Caco-2 (cell line): ENCODE data around the gene KCNH8. TPM values are rescaled to one million over a fixed set of nuclear protein-coding genes. Genes with fewer than 3 reads are reported as not detected.

Experiments used
- BruUV-seq: library from RNA; stranded (reverse); fragments of 400-500 nt; replicated peaks from 2 replicates; lab custom pipeline; 2021; lab: Mats Ljungman, UMichigan
- CTCF ChIA-PET: fragments of 300-600 bp; sonication (Branson Sonifier 250); formaldehyde crosslinking; loops from one replicate; lab custom pipeline; 2022; ENCODE audit warnings: antibody characterized with exemption; lab: Charles Lee
- POLR2A ChIA-PET: fragments of 300-600 bp; sonication (Branson Sonifier 250); formaldehyde crosslinking; loops from one replicate; lab custom pipeline; 2022; ENCODE audit warnings: antibody characterized with exemption; lab: Charles Lee
- DNase-seq, 2 experiments: peaks; one replicate each; pipeline versions ENCODE4 v3.0.0 to v3.0.0-alpha.2; 2020 to 2022
- H3K27me3 ChIP-seq: replicated peaks from 2 replicates; pipeline ENCODE4 v1.6.0; 2011; ENCODE audit warnings: low read length; ENCODE audit not compliant: control insufficient read depth, insufficient read depth
- H3K36me3 ChIP-seq: 2 replicates; pipeline ENCODE4 v1.5.1; 2011; ENCODE audit warnings: low read length; ENCODE audit not compliant: control insufficient read depth, insufficient read depth
- H3K4me1 ChIP-seq: fragments of 250-450 bp; sonication (Bioruptor Pico); 2 replicates; pipeline ENCODE4 v1.5.1; 2020; ENCODE audit warnings: mild to moderate bottlenecking
- H3K4me3 ChIP-seq: 2 replicates; pipeline ENCODE4 v1.5.1; 2011; ENCODE audit warnings: low read depth, mild to moderate bottlenecking, control low read depth, low read length
- H3K9me3 ChIP-seq: fragments of 250-450 bp; sonication (Bioruptor Pico); 2 replicates; pipeline ENCODE4 v1.5.1; 2020; ENCODE audit warnings: mild to moderate bottlenecking, moderate library complexity
- H3K27ac Mint-ChIP-seq: one replicate; pipeline ENCODE4 v1.8.0; 2022; ENCODE audit warnings: mixed read lengths; ENCODE audit not compliant: unreplicated experiment
- H3K27me3 Mint-ChIP-seq: one replicate; pipeline ENCODE4 v1.8.0; 2022; ENCODE audit warnings: mixed read lengths; ENCODE audit not compliant: insufficient read depth, unreplicated experiment
- H3K36me3 Mint-ChIP-seq: one replicate; pipeline ENCODE4 v1.8.0; 2022; ENCODE audit warnings: mild to moderate bottlenecking, mixed read lengths; ENCODE audit not compliant: insufficient read depth, unreplicated experiment
- H3K4me1 Mint-ChIP-seq: one replicate; pipeline ENCODE4 v1.8.0; 2022; ENCODE audit warnings: low read depth, mixed read lengths; ENCODE audit not compliant: unreplicated experiment
- H3K4me3 Mint-ChIP-seq: one replicate; pipeline ENCODE4 v1.8.0; 2022; ENCODE audit warnings: mild to moderate bottlenecking, moderate library complexity, mixed read lengths; ENCODE audit not compliant: unreplicated experiment
- H3K9me3 Mint-ChIP-seq: one replicate; pipeline ENCODE4 v1.8.0; 2022; ENCODE audit warnings: mixed read lengths; ENCODE audit not compliant: unreplicated experiment
- CTCF ChIP-seq, 2 experiments: fragments of 200-600 bp in 1 of 2; IDR thresholded peaks; 1 replicate in 1 of 2; 2 replicates in 1 of 2; pipeline versions ENCODE4 v1.5.1 to v1.8.0; 2011 to 2022; ENCODE audit warnings: antibody characterized with exemption in 1 of 2, control low read depth in 1 of 2, inconsistent platforms in 1 of 2, low read depth in 1 of 2, low read length in 1 of 2, mild to moderate bottlenecking in 1 of 2, moderate library complexity in 1 of 2; ENCODE audit not compliant: insufficient read depth in 1 of 2, severe bottlenecking in 1 of 2, unreplicated experiment in 1 of 2
- intact Hi-C: fragments of 100-400 bp; cut with micrococcal nuclease; formaldehyde crosslinking; loops from one replicate; pipeline ENCODE4 v1.10.0; 2022; ENCODE audit not compliant: unreplicated experiment
- total RNA-seq: library from RNA; stranded (reverse); gene quantifications from 2 replicates; pipeline ENCODE4 v1.2.3, GENCODE V29; 2022

Gene KCNH8
- total RNA-seq, 1 experiment from 2014 or later: 0.07 TPM

GRCh38 chr3:19104459-19104858 lies 43.9 kb upstream of the KCNH8 start:
- Histone ChIP-seq H3K36me3 (no peaks in the 10 kb centered on the region), H3K4me1 (no peaks in the 10 kb centered on the region), H3K9me3 (no peaks in the 10 kb centered on the region), H3K27me3 (no peaks in the 10 kb centered on the region), H3K4me3 (no peak overlapping the region)
- Mint-ChIP-seq H3K4me3 (no peak overlapping the region), H3K4me1 (no peaks in the 10 kb centered on the region), H3K27me3 (peaks cover 12% of the 10 kb centered on the region), H3K36me3 (no peaks in the 10 kb centered on the region), H3K27ac (no peak overlapping the region), H3K9me3 (no peaks in the 10 kb centered on the region)
- no peak for TF ChIP-seq CTCF (IDR thresholded peaks at IDR 0.05; ENCODE audit: insufficient read depth in 1 of 2, low read depth in 1 of 2, low read length in 1 of 2, severe bottlenecking in 1 of 2, unreplicated experiment in 1 of 2)
- no peak for DNase-seq
- CTCF ChIA-PET: no interaction called here
- no TSS peak for BruUV-seq
- POLR2A ChIA-PET: no interaction called here
- intact Hi-C loops: no loop called here

GRCh38 chr3:19105826-19106225 lies 42.5 kb upstream of the KCNH8 start:
- H3K27ac Mint-ChIP-seq: no peak overlapping the region
- TF ChIP-seq CTCF (IDR thresholded peaks at IDR 0.05; ENCODE audit: insufficient read depth in 1 of 2, low read depth in 1 of 2, low read length in 1 of 2, severe bottlenecking in 1 of 2, unreplicated experiment in 1 of 2): no peak
- H3K4me1 Mint-ChIP-seq: no peaks in the 10 kb centered on the region
- POLR2A ChIA-PET: no interaction called here
- no peak overlapping the region for H3K4me3 ChIP-seq
- intact Hi-C loops: no loop called here
- CTCF ChIA-PET: no interaction called here
- H3K36me3 ChIP-seq: no peaks in the 10 kb centered on the region
- H3K9me3 ChIP-seq: no peaks in the 10 kb centered on the region
- peaks cover 8% of the 10 kb centered on the region for H3K27me3 Mint-ChIP-seq
- no TSS peak for BruUV-seq
- DNase-seq: no peak
- no peaks in the 10 kb centered on the region for H3K9me3 Mint-ChIP-seq
- no peak overlapping the region for H3K4me3 Mint-ChIP-seq
- H3K27me3 ChIP-seq: no peaks in the 10 kb centered on the region
- H3K36me3 Mint-ChIP-seq: no peaks in the 10 kb centered on the region
- H3K4me1 ChIP-seq: no peaks in the 10 kb centered on the region

- no peak for TF ChIP-seq CTCF (IDR thresholded peaks at IDR 0.05; ENCODE audit: insufficient read depth in 1 of 2, low read depth in 1 of 2, low read length in 1 of 2, severe bottlenecking in 1 of 2, unreplicated experiment in 1 of 2)
- no peaks in the 10 kb centered on the region for H3K9me3 ChIP-seq
- no peaks in the 10 kb centered on the region for H3K4me1 Mint-ChIP-seq
- BruUV-seq: no TSS peak
- ChIA-PET POLR2A (no interaction called here), CTCF (no interaction called here)
- no peak overlapping the region for H3K27ac Mint-ChIP-seq
- no peaks in the 10 kb centered on the region for H3K4me1 ChIP-seq
- DNase-seq: no peak
- peaks cover 8% of the 10 kb centered on the region for H3K27me3 Mint-ChIP-seq
- H3K4me3 Mint-ChIP-seq: no peak overlapping the region
- intact Hi-C loops: no loop called here
- H3K36me3 ChIP-seq: no peaks in the 10 kb centered on the region
- no peaks in the 10 kb centered on the region for H3K27me3 ChIP-seq
- H3K36me3 Mint-ChIP-seq: no peaks in the 10 kb centered on the region
- H3K4me3 ChIP-seq: no peak overlapping the region
- no peaks in the 10 kb centered on the region for H3K9me3 Mint-ChIP-seq
Observed at GRCh38 chr3:19106307-19106706, 42.0 kb upstream of the KCNH8 start.
